ENCODE data around the gene MIER2. TPM values are rescaled to one million over a fixed set of nuclear protein-coding genes. Genes with fewer than 3 reads are reported as not detected.

The MIER2 gene
- total RNA-seq, 4 donors from 2014 or later = 2.4 to 16.0 (median 9.2) TPM

DNA sequence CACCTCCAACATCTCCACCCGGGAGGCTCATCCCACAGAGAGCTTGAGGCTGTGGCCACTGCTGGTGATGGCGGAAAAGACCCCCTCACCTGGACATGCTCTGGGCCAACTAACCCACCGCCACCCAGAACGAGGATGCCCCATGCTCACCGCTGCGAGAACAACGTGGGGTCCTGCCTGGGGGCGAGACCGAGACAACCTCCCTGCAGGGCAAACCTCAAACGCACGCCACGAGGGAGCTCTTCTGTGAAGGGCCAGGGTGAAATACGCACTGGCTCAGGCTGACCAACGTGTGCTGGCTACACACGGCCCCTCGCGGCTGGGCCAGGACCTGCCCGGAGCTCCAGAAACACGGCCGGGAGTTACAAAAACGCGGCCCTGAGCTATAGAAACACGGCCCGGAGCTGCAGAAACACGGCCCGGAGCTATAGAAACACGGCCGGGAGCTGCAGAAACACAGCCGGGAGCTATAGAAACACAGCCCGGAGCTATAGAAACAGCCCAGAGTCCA is 34.4 kb downstream of the MIER2 start:
- TF ChIP-seq CTCF (IDR thresholded peaks at IDR 0.05; ENCODE audit: low read depth) = no peak

- TF ChIP-seq CTCF (IDR thresholded peaks at IDR 0.05; ENCODE audit: low read depth) = no peak
These were observed 35.4 kb downstream of the MIER2 start for GRCh38 chr19:309206-309565.

- no peak for TF ChIP-seq CTCF (IDR thresholded peaks at IDR 0.05; ENCODE audit: low read depth)
These were observed 36.0 kb downstream of the MIER2 start for GRCh38 chr19:308471-309205.

DNA sequence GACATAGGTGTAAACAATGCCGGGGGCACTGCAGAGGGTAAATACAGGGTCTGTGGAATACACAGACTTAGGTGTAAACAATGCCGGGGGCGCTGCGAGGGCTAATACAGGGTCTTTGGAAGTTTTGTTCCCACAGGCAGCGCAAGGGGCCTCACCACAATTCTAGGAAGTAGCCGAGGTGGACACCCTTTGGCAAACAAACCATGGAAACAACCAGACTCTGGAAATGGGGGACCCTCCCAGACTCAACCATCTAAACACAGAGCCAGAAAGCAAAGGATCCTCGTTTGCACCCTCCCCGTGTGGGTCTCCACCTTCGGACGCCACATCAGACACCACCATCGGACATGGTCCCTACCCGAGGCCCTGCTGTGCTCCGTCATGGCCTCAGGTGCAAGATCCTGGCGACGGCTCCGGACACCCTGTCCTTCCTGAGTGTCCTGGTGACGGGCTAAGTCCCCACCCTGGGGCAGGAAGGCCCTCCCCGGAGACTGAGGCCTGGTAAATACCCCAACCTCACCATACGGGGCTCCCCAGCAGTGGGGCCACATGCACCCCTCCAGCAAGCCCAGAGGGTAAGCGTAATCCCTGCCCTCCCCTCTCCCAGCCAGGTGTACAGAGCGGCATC is 36.7 kb downstream of the MIER2 start:
- TF ChIP-seq CTCF (IDR thresholded peaks at IDR 0.05; ENCODE audit: low read depth) = no peak

DNA sequence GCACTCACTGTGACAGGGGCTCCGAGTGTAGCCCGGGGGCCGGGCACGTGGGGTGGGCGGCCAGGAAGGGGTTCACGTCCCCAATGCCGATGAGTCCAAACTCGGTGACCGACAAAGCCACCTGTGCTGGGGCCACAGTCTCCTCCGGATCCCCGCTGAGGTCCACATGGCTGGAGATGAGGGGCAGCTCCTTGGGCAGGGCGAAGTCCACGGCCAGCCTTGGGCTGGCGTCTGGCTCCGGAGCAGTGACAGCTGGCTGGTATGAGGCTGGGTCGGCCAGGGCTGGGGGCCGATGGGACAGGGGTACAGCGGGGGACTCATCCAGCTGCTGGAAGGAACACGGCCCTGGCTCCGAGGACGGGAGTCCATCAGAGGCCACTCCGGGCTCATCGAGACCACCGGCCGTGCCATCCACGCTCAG is 37.5 kb downstream of the MIER2 start:
- no peak for TF ChIP-seq CTCF (IDR thresholded peaks at IDR 0.05; ENCODE audit: low read depth)

DNA sequence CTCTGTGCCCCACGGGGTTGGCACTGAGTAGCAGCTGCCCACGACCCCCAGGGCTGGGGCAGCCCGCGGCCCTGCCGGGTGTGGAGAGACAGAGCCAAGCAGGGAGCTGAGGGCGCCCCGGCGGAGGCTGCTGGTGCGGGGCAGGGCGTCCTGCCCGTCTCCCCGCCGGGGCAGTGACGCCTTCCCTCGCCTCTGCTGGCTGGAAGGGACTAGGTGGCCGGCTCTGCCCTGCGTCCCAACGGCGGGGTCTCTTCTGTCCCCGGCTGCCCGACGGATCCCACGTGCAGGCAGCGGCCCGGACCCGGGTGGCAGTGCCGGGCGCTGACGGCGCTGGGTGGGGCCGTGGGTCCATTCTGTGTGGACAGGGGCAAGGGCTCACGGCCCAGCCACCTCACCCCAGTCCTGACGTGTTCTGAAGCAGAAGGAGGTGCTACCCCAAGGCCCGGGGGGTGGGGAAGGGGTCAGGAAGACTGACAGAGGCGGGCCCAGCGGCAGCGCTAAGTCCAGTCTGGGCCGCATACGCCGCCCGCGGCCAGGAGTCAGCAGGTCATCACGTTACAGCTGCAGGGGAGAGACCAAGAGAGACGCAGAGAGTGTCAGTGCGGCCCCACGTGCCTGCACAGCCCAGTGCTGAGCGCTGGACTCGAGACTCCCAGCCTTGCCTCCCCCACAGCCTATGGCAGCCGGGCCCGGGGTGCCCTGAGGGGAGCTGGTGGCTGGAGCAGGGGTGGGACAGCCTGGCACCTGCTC is 38.3 kb downstream of the MIER2 start:
- TF ChIP-seq CTCF (IDR thresholded peaks at IDR 0.05; ENCODE audit: low read depth) = no peak

All from subcutaneous adipose tissue (tissue), 4 donors.